Testis (tissue), 2 donors: ENCODE data around the gene SYT1.

Source experiments
- POLR2A ChIP-seq: fragments of 450-650 bp; IDR thresholded peaks from one replicate; pipeline ENCODE4 v1.6.1; 2017; ENCODE audit warnings: antibody characterized with exemption, mild to moderate bottlenecking, moderate library complexity
- TF ChIP-seq, protein P1 (sequence below), 3 experiments: fragments of 450-650 bp in 2 of 3; fragments of 200-600 bp in 1 of 3; sonication (generic) in 1 of 3; IDR thresholded peaks; one replicate each; pipeline ENCODE4 v1.5.1; 2016 to 2019; ENCODE audit warnings: antibody characterized with exemption in 3 of 3, mild to moderate bottlenecking in 2 of 3, moderate library complexity in 1 of 3

DNA sequence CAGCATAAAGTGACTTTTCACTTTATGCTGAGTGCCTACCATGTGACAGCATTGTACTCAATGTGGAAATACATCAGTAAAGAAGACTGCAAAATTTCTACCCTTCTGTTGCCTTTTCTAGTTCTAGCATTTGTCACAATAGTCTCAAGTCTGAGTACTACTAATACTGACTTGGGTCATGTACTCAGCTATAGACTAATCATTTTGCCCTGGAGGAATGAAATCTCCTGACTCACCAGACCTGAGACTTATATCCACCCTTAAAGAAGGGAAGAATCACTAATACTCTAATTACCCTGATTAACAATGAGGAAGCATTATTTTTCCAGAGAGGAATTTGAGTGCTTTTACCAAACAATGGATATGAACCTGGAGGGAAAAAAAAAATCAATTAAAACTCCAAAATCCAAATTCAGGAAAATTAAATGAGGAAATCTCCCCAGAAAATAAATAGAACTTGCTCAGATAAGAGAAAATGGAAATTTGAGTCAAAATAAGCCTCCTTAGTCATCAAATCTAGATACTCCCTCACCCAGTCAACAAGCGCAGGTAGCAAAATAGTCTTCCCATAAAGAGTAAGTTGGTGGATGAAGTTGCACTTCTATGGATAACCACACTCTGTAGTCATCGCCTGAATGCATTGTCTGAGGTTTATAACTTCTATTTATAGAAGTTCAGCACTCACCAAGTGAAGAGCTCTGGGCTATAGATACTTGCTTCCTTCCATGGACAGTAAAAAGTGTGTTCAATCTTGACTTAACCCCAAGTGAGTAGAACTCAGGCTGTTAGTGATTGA lies 386.6 kb downstream of the SYT1 start:
- TF ChIP-seq, protein P1, sequence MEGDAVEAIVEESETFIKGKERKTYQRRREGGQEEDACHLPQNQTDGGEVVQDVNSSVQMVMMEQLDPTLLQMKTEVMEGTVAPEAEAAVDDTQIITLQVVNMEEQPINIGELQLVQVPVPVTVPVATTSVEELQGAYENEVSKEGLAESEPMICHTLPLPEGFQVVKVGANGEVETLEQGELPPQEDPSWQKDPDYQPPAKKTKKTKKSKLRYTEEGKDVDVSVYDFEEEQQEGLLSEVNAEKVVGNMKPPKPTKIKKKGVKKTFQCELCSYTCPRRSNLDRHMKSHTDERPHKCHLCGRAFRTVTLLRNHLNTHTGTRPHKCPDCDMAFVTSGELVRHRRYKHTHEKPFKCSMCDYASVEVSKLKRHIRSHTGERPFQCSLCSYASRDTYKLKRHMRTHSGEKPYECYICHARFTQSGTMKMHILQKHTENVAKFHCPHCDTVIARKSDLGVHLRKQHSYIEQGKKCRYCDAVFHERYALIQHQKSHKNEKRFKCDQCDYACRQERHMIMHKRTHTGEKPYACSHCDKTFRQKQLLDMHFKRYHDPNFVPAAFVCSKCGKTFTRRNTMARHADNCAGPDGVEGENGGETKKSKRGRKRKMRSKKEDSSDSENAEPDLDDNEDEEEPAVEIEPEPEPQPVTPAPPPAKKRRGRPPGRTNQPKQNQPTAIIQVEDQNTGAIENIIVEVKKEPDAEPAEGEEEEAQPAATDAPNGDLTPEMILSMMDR (IDR thresholded peaks at IDR 0.05): no peak
- no peak for TF ChIP-seq POLR2A
